ENCODE data around the gene SLF1.

DNA sequence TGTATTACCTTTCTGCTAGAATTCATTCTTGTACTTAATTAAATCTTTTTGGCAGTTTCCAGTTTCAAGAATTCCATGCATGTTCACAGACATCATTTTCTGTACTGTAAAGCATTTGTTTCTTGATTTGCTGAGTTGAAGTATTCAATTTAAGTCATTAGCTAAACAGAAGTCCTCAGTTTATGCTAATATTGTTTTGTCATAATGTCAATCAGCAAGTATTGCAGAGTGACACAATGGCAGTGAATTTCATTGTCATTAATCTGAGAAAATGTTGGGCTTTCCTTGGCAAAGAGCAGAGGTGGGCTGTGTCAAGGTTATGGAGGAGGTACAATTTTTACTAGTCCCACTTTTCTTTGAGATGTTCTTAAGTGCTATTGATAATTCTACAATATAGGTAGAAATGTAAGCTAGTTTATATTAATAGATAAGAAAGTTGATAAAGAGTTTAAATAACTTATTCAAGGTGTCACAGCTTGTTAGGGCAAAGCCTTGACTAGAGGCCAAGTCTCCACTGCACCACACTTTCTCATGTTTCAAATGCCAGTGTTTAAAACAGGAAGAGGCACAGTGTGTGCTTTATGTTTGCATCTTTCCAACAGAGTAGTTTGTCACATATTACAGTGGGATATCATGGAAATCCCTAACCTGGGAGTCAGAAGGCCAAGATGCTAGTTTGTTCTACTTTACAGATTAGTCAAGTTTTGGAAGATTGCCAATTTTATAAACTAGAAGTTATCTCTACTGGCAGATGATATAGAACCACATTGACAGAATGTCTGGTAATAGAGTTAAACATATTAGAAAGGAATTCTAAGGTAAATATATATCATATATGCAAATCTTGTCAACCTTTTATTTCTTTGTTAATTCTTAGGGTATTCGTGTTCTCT lies 56.3 kb downstream of the SLF1 start:
- no peak for TF ChIP-seq EZH2 (IDR thresholded peaks at IDR 0.05)
- no peak for TF ChIP-seq POLR2AphosphoS5 (IDR thresholded peaks at IDR 0.05; ENCODE audit: borderline replicate concordance, low read depth, low read length)
- TF ChIP-seq FOXP2 (optimal IDR thresholded peaks at IDR 0.05; ENCODE audit: control extremely low read depth, extremely low read length, insufficient read depth) = no peak

Measured in SK-N-MC (cell line).